LNCaP clone FGC (cell line): ENCODE results near the gene TWIST2.

ENCODE experiments used
- DNase-seq: peaks from one replicate; pipeline ENCODE4 v3.0.0-alpha.2; 2011; ENCODE audit warnings: low read depth
- H3K4me3 ChIP-seq: 2 replicates; pipeline ENCODE4 v1.5.1; 2011; ENCODE audit warnings: mild to moderate bottlenecking, low read depth, low read length, control low read depth
- TF ChIP-seq, protein P1 (sequence below): IDR thresholded peaks from 2 replicates; pipeline ENCODE4 v1.5.1; 2012; ENCODE audit warnings: mild to moderate bottlenecking; ENCODE audit not compliant: control insufficient read depth, insufficient read depth; ENCODE audit errors: extremely low read depth

TWIST2 gene

DNA sequence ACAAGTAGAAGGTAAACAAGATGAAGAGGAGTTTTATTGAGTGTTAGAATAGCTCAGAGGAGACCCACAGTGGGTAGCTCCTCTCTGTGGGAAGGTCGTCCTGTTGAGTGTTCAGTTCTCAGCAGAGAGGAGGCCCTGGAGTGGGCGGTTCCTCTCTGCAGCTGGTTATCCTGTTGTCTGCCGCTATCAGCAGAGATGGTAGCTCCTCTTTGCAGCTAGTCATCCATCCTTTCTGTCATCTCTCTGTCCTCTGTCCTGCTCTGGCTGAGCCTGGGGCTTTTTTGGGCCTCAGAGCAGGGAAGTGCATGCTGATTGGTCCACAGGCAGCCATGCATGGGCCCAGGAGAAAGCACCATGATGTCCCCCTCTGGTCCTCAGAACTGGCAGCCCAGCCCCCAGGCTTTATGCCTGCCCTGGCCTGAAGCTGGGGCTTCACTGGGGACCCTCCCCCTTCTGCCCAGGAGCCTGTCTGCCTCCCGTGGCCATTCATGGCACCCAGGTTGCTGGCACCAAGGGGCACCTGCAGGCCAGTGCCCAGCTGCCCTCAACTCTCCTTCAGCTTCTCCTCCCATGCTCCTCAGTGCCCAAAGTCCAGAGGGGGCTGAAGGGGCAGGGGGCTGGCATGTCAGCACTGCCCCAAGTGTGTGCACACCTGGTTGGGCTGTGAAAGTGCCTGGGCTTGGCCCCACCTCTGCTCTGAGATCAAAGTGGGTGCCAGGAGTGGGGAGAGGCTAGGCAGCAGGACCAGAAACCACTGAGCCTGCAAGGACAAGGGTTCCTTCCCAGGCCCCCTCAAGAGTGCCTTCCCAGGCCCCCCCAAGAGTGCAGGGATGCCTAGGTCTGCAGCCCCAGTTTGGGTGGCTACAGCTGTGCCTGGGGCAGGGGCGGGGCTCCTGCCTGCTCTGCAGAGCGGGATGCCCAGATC lies 98.7 kb downstream of the TWIST2 start:
- H3K4me3 ChIP-seq: no peak overlapping the region
- no peak for DNase-seq
- TF ChIP-seq, protein P1, sequence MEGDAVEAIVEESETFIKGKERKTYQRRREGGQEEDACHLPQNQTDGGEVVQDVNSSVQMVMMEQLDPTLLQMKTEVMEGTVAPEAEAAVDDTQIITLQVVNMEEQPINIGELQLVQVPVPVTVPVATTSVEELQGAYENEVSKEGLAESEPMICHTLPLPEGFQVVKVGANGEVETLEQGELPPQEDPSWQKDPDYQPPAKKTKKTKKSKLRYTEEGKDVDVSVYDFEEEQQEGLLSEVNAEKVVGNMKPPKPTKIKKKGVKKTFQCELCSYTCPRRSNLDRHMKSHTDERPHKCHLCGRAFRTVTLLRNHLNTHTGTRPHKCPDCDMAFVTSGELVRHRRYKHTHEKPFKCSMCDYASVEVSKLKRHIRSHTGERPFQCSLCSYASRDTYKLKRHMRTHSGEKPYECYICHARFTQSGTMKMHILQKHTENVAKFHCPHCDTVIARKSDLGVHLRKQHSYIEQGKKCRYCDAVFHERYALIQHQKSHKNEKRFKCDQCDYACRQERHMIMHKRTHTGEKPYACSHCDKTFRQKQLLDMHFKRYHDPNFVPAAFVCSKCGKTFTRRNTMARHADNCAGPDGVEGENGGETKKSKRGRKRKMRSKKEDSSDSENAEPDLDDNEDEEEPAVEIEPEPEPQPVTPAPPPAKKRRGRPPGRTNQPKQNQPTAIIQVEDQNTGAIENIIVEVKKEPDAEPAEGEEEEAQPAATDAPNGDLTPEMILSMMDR: no peak

DNA sequence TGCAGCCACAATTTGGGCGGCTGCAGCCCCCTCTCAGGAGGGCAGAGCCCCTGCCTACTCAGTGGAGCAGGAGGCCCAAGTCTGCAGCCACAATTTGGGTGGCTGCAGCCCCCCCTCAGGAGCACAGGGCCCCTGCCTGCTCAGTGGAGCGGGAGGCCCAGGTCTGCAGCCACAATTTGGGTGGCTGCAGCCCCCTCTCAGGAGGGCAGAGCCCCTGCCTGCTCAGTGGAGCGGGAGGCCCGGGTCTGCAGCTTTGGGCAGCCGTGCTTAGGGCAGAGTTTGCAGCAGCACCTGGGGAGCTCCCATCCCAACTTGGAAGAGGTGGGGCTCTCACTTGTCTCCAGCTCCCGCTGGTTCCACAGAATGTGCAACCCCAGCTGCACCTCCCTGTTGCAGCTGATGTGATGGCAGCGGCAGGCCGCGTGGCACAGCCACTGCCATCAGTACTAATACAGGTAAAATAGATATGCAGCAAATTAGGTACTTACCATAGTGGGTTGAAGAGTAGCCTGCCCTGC lies 99.4 kb downstream of the TWIST2 start:
- no peak overlapping the region for H3K4me3 ChIP-seq
- no peak for DNase-seq
- TF ChIP-seq, protein P1: no peak

DNA sequence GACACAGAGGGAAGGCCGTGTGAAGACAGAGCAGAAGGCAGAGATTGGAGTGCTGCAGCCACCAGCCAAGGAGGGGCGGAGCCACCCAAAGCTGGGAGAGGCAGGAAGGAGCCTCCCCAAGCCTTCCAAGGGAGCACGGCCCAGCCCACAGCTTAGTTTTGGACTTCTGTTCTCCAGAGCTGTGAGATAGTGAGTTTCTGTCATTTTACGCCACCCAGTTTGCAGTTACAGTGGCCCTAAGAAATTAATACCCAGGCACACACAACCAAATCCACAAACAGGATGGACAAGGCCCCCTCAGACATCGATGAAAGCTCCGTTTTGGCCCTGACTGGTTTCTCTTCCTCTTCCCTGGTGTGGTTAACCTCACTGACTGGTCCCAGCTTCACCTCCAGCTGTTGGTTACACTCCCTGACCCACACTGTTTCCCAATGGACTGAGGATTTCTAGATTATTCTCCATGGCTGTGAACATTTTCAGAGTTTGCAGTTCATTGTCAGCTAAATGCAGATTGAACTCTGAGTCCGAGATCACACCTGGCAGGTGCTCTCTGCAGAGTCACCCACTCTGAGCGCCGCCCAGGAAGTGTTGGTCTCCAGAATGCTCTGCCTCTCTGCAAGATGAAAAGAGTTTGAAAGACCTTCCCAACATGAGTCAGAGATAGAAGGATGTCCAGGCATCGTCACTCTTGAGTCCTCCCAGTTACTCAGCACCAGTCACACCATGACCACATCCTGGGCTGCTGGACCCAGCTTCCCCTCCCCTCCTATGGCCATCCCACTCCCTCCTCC lies 100.2 kb downstream of the TWIST2 start:
- no peak for DNase-seq
- H3K4me3 ChIP-seq: no peak overlapping the region
- TF ChIP-seq, protein P1: no peak

DNA sequence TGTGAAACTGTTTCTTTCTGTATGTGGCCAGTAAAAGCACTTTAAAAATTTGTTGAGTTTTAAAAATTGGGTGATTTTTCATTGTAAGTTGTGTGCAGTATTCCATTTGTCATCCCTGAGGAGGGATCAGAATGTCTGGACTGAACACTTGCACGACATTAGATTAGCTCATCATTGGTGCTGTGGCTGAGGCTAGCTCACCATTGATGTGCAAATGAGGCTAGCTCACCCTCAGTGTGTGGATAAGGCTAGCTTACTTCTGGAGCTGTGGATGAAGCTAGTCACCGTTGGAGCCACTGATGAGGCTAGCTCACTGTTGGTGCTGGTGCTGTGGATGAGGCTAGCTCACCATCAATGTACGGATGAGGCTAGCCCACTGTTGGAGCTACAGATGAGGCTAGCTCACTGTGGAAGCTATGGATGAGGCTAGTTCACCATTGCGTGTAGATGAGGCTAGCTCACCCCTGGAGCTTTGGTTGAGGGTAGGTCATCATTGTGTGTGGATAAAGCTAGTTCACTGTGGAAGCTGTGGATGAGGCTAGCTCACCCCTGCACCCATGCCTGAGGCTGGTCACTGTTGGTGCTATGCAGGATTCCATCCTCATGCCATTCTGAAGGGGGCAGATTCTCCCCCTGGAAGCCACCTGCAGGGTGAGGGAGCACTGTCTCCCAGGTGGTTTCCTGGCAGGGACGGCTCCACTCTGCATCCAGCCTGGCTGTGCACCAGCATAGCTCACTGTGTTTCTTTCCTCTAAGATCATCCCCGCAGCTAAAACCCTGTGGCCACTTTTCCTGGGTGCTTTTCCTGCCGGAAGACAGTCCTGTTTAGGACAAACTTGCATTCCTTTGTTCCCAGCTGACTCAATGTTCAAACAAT lies 101.1 kb downstream of the TWIST2 start:
- TF ChIP-seq, protein P1: no peak
- no peak overlapping the region for H3K4me3 ChIP-seq
- DNase-seq: no peak

DNA sequence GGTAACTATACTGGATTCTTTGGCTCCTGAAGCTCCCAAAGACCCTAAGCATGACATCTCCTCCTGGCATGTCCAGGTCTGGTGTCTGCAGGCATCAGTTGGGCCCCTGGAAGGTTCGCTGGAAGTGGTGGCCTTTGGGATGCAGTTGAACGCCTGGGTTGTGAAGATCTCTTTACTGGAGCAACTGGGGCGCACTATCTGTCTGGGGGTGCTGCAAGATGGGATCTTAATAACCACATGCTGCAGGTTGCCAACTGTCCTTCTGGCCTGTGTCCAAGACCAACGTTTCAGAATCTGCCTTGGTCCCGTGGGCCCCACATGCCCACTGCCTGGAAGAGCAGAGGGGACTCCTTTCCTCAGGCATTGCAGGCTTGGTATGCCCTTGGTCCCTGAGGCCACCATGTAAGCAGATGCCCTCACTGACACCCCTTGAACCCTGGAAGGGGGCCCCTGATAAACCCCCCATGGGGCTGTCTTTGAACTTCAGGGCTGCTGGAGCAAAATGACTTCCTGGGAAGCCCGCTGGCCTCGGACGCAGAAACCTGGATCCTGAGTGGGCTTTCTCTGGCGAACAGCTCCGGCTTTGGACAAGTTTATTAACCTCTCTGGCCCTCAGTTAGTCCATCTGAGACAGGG lies 101.9 kb downstream of the TWIST2 start:
- DNase-seq: no peak
- TF ChIP-seq, protein P1: no peak
- no peak overlapping the region for H3K4me3 ChIP-seq

DNA sequence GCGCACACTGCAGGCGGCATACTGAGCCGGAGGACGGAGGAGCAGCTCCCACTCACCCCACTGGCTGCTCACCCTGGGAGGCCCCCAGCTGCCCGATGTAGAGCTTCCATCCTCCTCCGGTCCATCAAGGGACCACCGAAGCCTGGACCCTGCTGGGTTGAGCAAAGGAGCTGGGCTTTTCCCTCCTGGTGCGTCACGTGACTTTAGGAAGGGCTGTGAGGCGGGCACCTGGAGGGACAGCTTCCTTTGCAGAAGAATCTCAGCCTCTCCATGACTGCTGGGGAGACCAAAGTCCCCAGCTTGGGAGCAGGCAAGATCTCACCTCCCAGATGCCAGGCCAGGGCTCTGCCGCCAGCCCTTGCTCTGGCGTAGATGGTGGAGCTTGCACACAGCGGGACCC lies 102.7 kb downstream of the TWIST2 start:
- no peak for DNase-seq
- TF ChIP-seq, protein P1: no peak
- H3K4me3 ChIP-seq: no peak overlapping the region
